ENCODE results near the gene HES5. TPM values are rescaled to one million over a fixed set of nuclear protein-coding genes. Genes with fewer than 3 reads are reported as not detected.

Gene HES5
- total RNA-seq, 1 experiment from 2014 or later: not detected

DNA sequence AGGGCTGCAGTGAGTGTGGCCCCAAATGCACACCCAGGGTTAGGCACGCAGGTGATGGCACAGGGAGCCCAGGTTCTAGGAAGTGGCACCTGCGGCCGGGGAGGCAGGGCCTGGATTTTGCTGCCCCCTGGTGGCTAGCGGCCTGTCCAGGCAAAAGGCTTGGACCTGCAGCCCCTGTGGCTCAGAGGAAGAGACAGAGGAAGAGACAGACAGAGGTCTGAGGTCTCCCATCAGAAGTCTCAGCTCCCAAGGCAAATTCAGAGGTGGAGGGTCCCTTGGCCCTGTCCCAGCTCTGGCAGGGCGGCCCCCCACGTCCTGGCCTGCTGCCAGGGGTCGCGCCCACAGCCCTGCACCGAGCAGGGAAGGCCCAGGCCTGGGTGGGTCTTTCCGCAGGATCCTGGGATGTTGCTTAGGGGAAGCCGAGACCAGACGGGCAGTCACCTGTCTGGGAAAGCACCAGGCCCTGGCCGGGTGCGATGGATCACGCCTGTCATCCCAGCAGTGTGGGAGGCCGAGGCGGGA lies 18.1 kb upstream of the HES5 start:
- Mint-ChIP-seq H3K36me3 (ENCODE audit: insufficient read depth in 1 of 3, low read depth in 3 of 3) (no peaks in the 10 kb centered on the region), H3K4me3 (peak overlapping the region; percentile 61 to 84; a peak in 2 of 5 replicates), H3K27me3 (ENCODE audit: low read depth) (no peaks in the 10 kb centered on the region), H3K4me1 (peaks cover 10 to 27% of the 10 kb centered on the region in 2 experiments), H3K27ac (peak overlapping the region in 1 of 3 experiments; percentile 55; a peak in 1 of 7 replicates), H3K9me3 (no peaks in the 10 kb centered on the region)
- Histone ChIP-seq H2BK120ac (ENCODE audit: low read depth, low read length, poor library complexity, severe bottlenecking) (no peak overlapping the region), H3K23me2 (ENCODE audit: insufficient read length, low read depth, low read length, poor library complexity, severe bottlenecking) (peaks cover 12% of the 10 kb centered on the region), H4K20me1 (ENCODE audit: control insufficient read depth, insufficient read depth, insufficient read length) (no peaks in the 10 kb centered on the region), H4K8ac (replicated peaks; ENCODE audit: insufficient read length, low read depth, low read length) (no peak overlapping the region), H2AK5ac (ENCODE audit: insufficient read length, low read length) (no peak overlapping the region), H3K27ac (ENCODE audit: insufficient read length, low read depth, low read length) (no peak overlapping the region), H3K79me2 (ENCODE audit: insufficient read depth, low read length) (no peaks in the 10 kb centered on the region), H3K56ac (ENCODE audit: insufficient read length, low read depth, low read length) (no peak overlapping the region), H3K23ac (ENCODE audit: insufficient read length, low read depth, low read length) (no peak overlapping the region), H2BK15ac (ENCODE audit: low read depth, low read length) (no peak overlapping the region), H3K9me3 (ENCODE audit: control insufficient read depth, low read depth, low read length) (no peaks in the 10 kb centered on the region), H3K4ac (ENCODE audit: low read depth, low read length) (no peak overlapping the region), H3K18ac (ENCODE audit: insufficient read length, low read depth, low read length) (no peak overlapping the region), H3T11ph (ENCODE audit: low read length) (no peak overlapping the region), H3K14ac (ENCODE audit: insufficient read depth, low read length) (no peak overlapping the region), H3K27me3 (ENCODE audit: insufficient read depth, low read length) (no peaks in the 10 kb centered on the region), H4K5ac (ENCODE audit: insufficient read length, low read depth, low read length) (no peak overlapping the region), H3K4me2 (ENCODE audit: insufficient read depth, insufficient read length, low read length) (peak overlapping the region; percentile 74), H3K79me1 (ENCODE audit: insufficient read depth, low read depth, low read length, poor library complexity, severe bottlenecking) (no peaks in the 10 kb centered on the region), H3K4me1 (ENCODE audit: insufficient read depth, low read length) (no peaks in the 10 kb centered on the region; the same call in 1 of the 2 replicates), H4K91ac (ENCODE audit: insufficient read length, low read depth, low read length) (no peak overlapping the region), H3K9ac (ENCODE audit: extremely low read depth, insufficient read length, low read length) (no peak overlapping the region), H2AFZ (ENCODE audit: low read length) (no peak overlapping the region), H2BK5ac (ENCODE audit: insufficient read length, low read length) (no peak overlapping the region), H2BK12ac (ENCODE audit: insufficient read length, low read depth, low read length) (no peak overlapping the region), H2BK20ac (ENCODE audit: low read depth, low read length, poor library complexity, severe bottlenecking) (no peak overlapping the region)
- DNase-seq: peak; percentile 91
- no CpG with 5 or more reads among the region's 17 CpGs for WGBS (ENCODE audit: extremely low coverage, insufficient read length, low lambda C conversion rate)
- TF ChIP-seq, protein P1, sequence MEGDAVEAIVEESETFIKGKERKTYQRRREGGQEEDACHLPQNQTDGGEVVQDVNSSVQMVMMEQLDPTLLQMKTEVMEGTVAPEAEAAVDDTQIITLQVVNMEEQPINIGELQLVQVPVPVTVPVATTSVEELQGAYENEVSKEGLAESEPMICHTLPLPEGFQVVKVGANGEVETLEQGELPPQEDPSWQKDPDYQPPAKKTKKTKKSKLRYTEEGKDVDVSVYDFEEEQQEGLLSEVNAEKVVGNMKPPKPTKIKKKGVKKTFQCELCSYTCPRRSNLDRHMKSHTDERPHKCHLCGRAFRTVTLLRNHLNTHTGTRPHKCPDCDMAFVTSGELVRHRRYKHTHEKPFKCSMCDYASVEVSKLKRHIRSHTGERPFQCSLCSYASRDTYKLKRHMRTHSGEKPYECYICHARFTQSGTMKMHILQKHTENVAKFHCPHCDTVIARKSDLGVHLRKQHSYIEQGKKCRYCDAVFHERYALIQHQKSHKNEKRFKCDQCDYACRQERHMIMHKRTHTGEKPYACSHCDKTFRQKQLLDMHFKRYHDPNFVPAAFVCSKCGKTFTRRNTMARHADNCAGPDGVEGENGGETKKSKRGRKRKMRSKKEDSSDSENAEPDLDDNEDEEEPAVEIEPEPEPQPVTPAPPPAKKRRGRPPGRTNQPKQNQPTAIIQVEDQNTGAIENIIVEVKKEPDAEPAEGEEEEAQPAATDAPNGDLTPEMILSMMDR (conservative IDR thresholded peaks at IDR 0.05): peak; percentile 95
